Astrocyte of the hippocampus (primary cell): Measurements from ENCODE around the gene AHNAK.

Experiments used
- DNase-seq: peaks from one replicate; pipeline ENCODE4 v3.0.0; 2011; ENCODE audit warnings: low read depth, low spot score

AHNAK gene

DNA sequence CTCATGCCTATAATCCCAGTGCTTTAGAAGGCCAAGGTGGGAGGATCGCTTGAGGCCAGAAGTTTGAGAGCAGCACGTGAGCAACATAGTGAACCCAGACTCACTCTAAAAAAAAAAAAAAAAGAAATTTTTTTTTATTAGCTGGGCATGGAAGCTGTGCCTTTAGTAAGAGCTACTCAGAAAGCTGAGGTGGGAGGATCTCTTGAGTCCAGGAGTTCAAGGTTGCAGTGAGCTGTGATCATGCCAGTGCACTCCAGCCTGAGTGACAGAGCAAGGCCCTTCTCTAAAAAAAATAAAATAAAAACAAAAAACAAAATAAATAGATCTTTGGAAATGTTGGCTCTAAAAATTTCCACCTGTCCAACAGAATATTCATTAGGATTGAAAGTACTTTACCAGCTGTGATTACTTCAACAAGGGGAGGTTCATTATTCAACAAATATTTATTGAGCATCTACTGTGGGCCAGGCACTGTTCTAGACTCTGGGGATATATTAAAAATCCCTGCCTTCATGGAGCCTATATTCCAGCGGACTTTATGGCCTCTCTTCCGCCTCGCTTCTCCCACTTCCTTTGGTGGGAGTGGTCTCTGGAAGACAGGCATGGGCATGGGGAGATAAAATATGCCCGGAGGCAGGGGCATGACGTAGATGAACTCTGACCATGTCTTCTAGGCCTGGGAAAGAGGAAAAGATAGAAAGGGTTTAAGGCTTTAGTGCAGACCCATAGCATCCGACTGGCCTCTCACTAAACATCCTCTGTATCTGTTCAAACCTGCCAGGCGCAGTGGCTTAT lies 47.9 kb downstream of the AHNAK start:
- DNase-seq, result no peak

GRCh38 chr11:62498031-62498430 lies 48.6 kb downstream of the AHNAK start:
- DNase-seq, result no peak

- DNase-seq, result no peak
Measured at GRCh38 chr11:62497132-62497801, 49.3 kb downstream of the AHNAK start.

DNA sequence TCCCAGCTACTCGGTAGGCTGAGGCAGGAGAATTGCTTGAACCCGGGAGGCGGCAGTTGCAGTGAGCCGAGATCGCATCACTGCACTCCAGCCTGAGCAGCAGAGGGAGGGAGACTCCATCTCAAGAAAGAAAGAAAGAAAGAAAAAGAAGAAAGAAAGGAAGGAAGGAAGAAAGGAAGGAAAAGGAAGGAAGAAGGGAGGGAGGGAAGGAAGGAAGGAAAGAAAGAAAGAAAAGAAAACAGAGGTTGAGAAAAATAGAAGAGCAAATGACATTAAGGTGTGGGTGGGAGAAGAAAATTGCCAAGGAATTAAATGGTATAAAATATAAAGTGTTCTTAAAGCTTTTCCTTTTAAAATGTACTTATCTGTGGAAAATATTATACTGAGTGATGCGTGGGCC lies 49.9 kb downstream of the AHNAK start:
- no peak for DNase-seq

DNA sequence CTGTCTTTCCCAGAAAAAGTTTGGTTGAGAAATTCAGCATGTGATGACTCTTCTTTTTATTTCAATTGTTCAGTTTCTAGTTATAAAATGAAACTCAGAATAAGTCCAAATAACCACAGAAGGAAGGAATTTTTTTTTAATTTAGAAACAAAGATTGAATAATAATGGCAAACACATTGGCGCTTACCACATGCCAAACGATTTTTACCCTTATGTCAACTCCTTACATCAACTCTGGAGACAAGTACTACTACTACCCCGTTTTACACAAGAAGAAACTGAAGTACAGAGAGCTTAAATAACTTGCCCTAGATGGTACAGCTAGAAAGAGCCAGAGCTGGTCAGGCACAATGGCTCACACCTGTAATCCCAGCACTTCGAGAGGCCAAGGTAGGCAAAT lies 52.4 kb downstream of the AHNAK start:
- no peak for DNase-seq

DNA sequence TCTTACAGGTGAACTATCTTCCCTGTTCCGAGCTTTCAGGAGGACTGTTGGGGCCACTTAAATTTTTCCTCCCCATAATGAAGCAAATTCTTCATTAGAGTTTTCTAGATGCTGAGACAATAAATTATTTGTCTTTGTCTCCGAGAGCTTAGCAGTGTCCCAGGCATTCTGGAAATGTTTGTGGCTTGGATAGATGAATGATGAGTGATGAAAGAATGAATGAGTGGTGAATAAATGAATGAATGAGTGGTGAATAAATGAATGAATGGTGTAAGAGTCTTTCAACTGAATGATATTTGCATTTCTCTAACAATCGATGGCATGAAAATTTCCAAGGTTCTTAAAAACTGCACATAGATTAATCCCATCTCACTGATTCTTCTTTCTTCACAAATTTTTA lies 52.8 kb downstream of the AHNAK start:
- DNase-seq, result no peak

- DNase-seq, result no peak
Measured at GRCh38 chr11:62492586-62492985, 54.0 kb downstream of the AHNAK start.

- no peak for DNase-seq
Measured at GRCh38 chr11:62491571-62492329, 54.9 kb downstream of the AHNAK start.

GRCh38 chr11:62489204-62489603 lies 57.4 kb downstream of the AHNAK start:
- peak; percentile 64 for DNase-seq

GRCh38 chr11:62487738-62488551 lies 58.7 kb downstream of the AHNAK start:
- no peak for DNase-seq

- no peak for DNase-seq
Measured at GRCh38 chr11:62487136-62487535, 59.5 kb downstream of the AHNAK start.

GRCh38 chr11:62484352-62484751 lies 62.3 kb downstream of the AHNAK start:
- DNase-seq, result peak; percentile 36

DNA sequence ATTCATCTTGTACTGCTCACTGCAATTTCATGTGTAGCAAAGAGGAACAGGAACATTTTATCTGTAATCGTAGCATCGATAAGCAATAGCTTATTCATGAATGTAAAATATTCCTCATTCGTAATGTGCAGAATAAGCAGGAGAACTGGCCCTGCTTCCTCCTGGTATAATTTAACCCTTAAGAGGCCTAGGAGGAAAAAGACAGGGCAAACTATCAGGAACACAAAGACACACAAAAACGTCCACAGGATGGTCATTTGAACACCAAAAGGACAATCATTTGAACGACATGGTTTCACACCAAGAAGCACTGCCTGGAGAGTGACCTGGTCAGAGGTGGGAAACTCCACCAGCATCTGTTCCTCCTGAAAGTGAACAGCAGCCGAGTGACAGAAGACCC lies 63.9 kb downstream of the AHNAK start:
- no peak for DNase-seq

GRCh38 chr11:62479631-62480201 lies 66.9 kb downstream of the AHNAK start:
- DNase-seq, result no peak

DNA sequence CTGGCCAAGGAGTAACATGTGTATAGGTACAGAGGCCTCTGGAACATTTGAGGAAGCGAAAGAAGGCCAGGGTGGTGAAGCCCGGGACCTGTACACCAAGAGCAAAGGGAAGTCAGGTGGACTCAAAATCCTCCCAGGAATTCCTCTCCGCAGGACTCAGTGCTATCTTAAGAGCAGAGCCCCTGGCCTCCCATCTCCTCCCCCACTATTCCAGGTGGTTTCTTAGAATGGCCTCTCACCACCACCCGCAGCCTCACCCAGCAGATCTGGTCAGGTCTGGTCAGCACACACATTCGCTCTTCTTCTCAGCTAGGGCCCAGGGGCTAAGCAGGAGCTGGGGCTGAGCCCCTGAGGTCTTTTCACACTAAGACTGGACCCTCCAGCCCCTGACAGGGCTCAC lies 68.7 kb downstream of the AHNAK start:
- no peak for DNase-seq

DNA sequence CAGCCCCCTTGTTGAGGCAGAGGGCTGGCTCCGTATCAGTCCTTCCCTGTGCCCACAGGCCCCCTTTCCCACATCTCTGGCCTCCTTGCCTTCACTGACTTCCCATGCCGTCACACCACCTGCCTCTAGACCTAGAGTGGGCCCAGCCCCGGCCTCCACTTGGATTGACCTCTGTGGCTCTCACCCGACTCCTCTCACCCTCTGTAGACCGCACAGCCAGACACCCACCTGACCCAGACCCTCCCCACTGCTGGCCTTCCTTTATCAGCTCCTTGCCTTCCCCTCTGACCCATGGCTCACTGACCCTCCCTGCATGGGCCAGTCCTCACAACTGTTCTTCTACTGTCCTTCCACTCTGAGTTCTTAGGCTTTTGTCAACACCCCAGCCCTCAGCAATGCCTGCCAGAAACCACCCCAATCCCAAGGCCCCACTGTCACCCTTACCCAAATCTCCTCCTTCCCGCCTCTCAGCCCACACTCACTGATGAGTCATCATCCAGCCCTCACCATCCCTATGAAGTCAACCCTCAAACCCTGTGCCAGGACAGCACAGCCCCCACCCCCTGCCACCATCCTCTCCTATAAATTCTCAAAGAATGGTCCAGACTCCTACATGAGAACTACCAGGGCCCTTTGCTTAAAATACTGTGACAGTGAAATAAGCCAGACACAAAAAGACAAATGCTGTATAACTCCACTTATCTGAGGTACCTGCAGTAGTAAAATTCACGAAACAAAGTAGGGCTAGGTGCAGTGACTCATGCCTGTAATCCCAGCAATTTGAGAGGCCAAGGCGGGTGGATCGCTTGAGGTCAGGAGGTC lies 74.3 kb downstream of the AHNAK start:
- DNase-seq, result peak; percentile 68

GRCh38 chr11:62471603-62472002 lies 75.0 kb downstream of the AHNAK start:
- no peak for DNase-seq

- no peak for DNase-seq
Measured at GRCh38 chr11:62468577-62468976, 78.0 kb downstream of the AHNAK start.

- no peak for DNase-seq
Measured at GRCh38 chr11:62466444-62466843, 80.2 kb downstream of the AHNAK start.

DNA sequence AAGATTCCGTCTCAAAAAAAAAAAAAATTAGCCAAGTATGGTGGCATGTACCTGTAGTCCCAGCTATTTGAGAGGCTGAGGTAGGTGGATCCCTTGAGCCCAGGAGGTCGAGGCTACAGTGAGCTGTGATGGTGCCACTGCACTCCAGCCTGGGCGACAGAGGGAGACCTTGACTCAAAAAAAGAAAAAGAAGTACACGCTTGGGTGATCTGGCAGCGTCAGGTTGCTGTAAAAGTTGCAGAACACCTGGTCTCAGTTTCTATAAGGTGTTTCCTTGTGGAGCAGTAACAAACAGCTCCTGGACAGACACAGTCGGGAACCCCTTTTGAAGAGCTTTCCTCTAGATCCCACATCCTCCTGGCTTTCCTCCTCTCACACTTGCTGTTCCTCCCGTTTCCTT lies 82.0 kb downstream of the AHNAK start:
- no peak for DNase-seq
